HG03103 (cell line): ENCODE data around the gene SORBS1.

Experiments
- ATAC-seq: cut with Tn5 transposase; IDR thresholded peaks from one replicate; pipeline ENCODE4 v1.9.1; 2021; ENCODE audit warnings: low read depth; ENCODE audit not compliant: unreplicated experiment

Gene SORBS1

GRCh38 chr10:95306851-95307250 lies 254.3 kb downstream of the SORBS1 start:
- ATAC-seq: no peak

GRCh38 chr10:95306318-95306650 lies 254.9 kb downstream of the SORBS1 start:
- no peak for ATAC-seq

- ATAC-seq: no peak
These were observed 255.4 kb downstream of the SORBS1 start for GRCh38 chr10:95305606-95306317.

GRCh38 chr10:95304976-95305375 lies 256.2 kb downstream of the SORBS1 start:
- no peak for ATAC-seq

- no peak for ATAC-seq
These were observed 256.7 kb downstream of the SORBS1 start for GRCh38 chr10:95304463-95304862.

DNA sequence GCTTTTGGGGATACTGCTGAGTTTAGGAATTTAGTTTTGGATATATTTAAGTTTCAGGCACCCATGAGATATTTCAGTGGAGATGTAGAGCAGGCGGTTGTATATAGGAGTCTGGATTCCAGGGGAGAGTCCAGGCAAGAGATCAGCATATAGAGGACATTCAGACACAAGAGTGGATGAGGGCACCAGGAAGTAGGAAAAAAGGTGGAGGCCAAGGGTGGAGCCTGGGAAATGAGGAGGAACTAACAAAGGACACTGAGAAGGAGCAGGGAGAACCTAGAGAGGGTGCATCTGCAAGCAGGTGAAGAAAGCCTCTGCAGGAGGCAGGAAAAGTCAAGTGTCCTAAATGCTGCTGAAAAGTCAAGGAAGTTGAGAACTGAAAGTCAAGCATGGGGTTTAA lies 257.2 kb downstream of the SORBS1 start:
- no peak for ATAC-seq

- ATAC-seq: no peak
These were observed 257.6 kb downstream of the SORBS1 start for GRCh38 chr10:95303535-95303934.

GRCh38 chr10:95300022-95300539 lies 261.1 kb downstream of the SORBS1 start:
- ATAC-seq: no peak

DNA sequence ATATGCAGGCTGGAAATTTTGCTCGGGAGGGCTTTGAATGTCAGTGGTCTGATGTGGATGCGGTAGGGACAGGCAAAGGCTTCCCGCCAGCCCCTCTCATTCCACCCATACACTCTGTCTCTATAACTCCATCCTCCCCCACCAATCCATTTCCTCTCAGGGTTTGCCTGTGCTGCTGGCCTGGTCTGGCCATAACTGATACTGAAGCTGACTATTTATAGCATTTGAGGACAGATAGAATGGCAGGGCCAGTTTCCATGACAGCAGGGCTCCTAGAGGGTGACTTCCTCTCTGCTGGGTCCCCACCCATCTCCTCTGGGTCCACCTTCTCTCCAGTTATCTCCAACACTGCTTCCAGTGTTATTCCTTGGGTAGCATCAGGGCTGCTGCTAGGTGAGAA lies 263.8 kb downstream of the SORBS1 start:
- peak; percentile 37 for ATAC-seq

DNA sequence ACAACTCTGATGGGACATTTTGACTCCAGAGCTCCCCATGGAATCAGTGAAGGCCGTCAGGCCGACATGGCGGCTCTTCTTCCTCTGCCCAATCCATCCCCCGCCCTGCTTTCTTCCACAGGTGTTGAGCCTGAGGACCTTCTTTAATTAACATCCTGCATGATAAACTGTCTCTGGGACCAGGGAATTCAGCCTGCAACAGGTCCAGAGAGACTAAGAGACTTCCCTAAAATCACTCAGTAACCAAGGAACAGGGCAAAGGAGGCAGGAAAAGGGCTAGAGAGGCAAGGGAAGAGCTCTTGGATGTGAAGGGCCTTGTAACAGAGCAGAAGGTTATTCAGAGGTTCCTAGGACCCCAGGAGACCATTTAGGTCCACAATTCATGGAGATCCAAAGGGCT lies 264.4 kb downstream of the SORBS1 start:
- ATAC-seq: no peak

DNA sequence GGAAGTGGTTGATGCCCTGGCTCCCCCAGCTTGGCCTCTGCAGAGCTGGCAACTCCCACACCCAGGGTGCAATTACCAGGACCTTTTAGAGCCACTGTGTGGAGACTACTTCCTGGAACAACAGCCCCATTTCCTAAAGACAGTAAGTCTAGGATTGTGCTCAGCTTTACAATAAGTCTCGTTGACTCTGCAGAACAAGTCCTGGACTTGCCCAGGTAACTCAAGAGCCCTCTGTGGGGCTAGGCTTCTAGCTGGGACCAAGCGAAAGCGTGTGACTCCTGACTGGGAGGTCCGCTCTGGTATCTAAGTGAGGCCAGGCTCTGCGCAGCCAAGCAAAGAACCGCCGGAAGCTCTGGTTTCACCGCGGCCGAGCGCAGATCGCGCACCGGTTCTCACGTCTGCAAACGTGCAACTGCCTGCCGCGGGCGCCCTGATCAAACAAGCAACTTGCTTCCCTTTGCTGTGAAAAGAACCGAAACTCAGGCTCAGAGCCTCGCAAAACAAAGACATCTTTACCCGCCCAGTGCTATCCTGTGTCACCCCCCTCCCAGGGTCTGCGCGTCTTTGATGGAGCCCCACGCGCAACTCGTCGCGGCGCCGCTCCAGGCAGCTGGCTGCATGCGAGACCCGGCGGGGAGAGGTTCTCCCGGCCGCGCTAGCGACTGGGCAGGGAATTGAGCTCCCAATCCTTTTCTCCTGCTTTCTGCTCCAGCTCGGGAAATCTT lies 266.0 kb downstream of the SORBS1 start:
- ATAC-seq: peak; percentile 73

- no peak for ATAC-seq
These were observed 267.5 kb downstream of the SORBS1 start for GRCh38 chr10:95293631-95294030.

- ATAC-seq: no peak
These were observed 269.7 kb downstream of the SORBS1 start for GRCh38 chr10:95291365-95292039.

DNA sequence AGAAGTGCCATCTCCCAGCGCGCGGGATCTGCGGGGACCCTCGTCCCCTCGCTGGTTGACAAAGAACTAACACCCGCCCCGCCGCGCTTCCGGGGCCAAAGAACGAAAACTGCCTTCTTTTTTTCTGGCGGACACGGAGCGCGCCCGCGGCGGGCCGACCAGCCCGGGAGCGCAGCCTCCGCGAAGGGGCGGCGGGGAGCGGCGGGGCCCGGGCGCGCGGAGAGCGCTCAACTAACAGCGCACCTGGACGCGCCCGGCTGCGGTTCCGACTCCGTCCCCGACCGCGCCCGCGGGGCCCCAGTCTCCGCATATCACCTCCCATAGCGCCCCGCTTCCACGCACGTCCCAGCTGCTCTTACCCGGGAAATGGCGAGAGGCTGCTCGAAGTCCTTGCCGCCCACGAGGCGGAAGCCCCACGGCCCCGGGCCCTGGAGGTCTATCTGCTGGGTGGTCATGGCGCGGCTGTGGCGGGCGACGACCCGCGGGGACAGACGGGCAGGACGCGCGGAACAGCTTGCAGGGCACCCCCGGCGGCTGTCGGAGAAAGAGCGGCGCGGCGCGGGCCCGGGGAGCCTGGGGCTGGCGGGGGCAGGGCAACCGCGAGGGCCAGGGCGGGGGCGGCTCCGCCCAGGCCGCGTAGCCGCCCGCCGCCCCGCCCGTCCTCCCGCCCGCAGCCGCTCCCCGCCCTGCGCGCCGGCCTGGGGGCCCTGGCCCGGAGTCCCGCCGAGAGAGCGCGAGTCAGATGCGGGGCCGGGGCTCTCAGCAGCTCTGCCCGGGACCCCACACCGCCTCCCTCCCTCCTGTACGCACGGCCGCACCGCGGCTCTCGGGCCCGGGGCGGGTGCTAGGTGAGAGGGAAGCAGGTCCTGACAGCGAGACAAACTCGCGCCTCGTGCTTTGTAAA lies 270.5 kb downstream of the SORBS1 start, which contains the start of gene PDLIM1:
TSS of gene PDLIM1 (minus strand) at position 543 of the 904 bp plus-strand sequence. CDS start at position 455, 88 bp downstream.
- peak; percentile 34 for ATAC-seq

DNA sequence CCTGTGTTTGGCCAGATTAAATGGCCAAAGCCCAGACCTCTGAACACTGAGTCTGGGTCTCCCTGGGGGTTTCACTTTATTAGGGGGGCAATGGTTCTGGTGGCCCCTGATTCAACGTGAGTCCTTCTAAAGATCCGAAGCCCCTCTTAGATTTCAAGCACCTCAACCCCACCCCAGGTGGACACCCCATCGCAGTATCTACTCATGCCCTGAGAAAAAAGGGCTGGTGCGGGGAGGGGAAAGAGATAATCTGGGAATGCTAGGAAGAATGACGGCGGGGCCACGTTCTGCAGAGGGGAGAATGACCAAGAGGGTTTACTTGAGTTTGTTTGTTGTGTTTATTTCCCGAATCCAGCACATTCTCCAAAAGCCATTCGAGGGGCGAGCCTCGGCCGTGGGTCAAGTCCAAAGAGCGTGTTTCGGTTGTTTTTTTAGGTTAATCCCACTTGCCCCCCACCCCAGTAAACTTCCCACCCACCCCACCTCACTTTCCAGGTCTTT lies 271.2 kb downstream of the SORBS1 start:
- ATAC-seq: no peak

GRCh38 chr10:95289003-95289920 lies 271.9 kb downstream of the SORBS1 start:
- ATAC-seq: no peak

- no peak for ATAC-seq
These were observed 272.9 kb downstream of the SORBS1 start for GRCh38 chr10:95288303-95288702.

DNA sequence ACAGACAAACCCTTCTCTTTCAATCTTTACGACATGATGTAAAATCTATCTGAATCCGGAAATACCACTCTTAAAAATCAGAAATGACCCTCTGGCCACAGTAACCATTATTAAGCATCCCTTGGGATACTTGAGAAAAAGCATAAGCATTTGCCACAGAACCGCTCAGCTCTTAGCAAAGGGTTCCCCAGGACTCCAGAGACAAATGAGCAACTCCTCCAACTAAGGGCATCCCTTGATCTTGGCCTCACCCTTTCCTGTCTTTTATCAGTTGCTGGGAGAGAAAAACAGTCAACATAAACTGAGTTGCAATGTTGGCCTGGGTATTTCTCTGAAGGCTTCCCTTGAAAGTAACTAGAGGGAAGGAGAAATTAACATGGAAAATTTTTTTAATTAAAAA lies 273.9 kb downstream of the SORBS1 start:
- ATAC-seq: no peak

DNA sequence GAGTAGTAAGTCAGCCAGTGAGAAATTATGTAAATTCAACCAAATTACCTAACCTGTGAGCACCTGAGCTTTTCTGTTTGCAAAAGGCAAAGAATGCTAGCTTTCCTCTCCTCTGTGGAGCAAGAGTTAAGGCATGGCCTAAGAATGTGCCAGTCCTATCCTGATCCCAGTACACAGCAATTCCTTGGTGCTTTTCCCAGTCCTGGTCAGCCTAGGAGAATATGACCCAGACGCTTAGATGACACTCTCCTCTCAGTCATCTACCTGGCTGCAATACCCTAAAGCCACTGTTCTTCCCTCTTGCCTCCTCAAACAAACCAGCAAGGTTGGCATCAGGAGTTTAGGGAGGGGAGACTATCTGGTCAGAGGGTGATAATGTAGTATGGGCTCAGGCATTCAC lies 274.5 kb downstream of the SORBS1 start:
- ATAC-seq: no peak
